Natural killer cell (primary cell): Measurements from ENCODE around the gene TTC22. TPM values are rescaled to one million over a fixed set of nuclear protein-coding genes. Genes with fewer than 3 reads are reported as not detected.
A peak's percentile ranks its signal among the peaks of the same experiment; 100 is the strongest.
"Not testable (repeated sequence)": the region's sequence is repeated elsewhere in the genome, so short reads cannot be mapped to it uniquely, and the experiment has no call there.

Experiments
- ATAC-seq, 3 donors: fragments of 150-1000 bp in 2 of 3; fragments of 200-7000 bp in 1 of 3; cut with Tn5 transposase; 1 replicate in 1 of 3; 2 replicates in 2 of 3; pipeline ENCODE4 v1.10.0; 2021; ENCODE audit warnings: mild to moderate bottlenecking in 2 of 3, moderate library complexity in 2 of 3
- DNase-seq, 2 donors: peaks; one replicate each; pipeline versions ENCODE4 v3.0.0 to v3.0.0-alpha.2; 2013 to 2021; ENCODE audit warnings: mixed read lengths in 1 of 2
- H3K27ac ChIP-seq: one replicate; pipeline ENCODE4 v1.5.1; 2013; ENCODE audit warnings: mild to moderate bottlenecking, low read length
- H3K27me3 ChIP-seq: one replicate; pipeline ENCODE4 v1.6.1; 2013; ENCODE audit warnings: low read length; ENCODE audit not compliant: control insufficient read depth, insufficient read depth
- H3K36me3 ChIP-seq: one replicate; pipeline ENCODE4 v1.6.1; 2013; ENCODE audit warnings: low read length; ENCODE audit not compliant: control insufficient read depth, insufficient read depth
- H3K4me1 ChIP-seq: one replicate; pipeline ENCODE4 v1.6.1; 2013; ENCODE audit warnings: low read length; ENCODE audit not compliant: control insufficient read depth, insufficient read depth
- H3K4me3 ChIP-seq: one replicate; pipeline ENCODE4 v1.5.1; 2013; ENCODE audit warnings: low read length
- H3K9me3 ChIP-seq: one replicate; pipeline ENCODE4 v1.6.1; 2013; ENCODE audit warnings: low read length; ENCODE audit not compliant: control insufficient read depth, insufficient read depth
- H3K27ac Mint-ChIP-seq, 2 donors: one replicate each; pipeline ENCODE4 v1.8.0; 2022; ENCODE audit warnings: mild to moderate bottlenecking in 2 of 2, mixed read lengths in 2 of 2, moderate library complexity in 1 of 2
- H3K27me3 Mint-ChIP-seq, 2 donors: one replicate each; pipeline ENCODE4 v1.8.0; 2022; ENCODE audit warnings: low read depth in 2 of 2, mixed read lengths in 2 of 2
- H3K36me3 Mint-ChIP-seq: one replicate; pipeline ENCODE4 v1.8.0; 2022; ENCODE audit warnings: mixed read lengths
- H3K4me1 Mint-ChIP-seq, 2 donors: one replicate each; pipeline ENCODE4 v1.8.0; 2022; ENCODE audit warnings: mixed read lengths in 2 of 2
- H3K4me3 Mint-ChIP-seq: one replicate; pipeline ENCODE4 v1.8.0; 2022; ENCODE audit warnings: mild to moderate bottlenecking, moderate library complexity, mixed read lengths
- H3K9me3 Mint-ChIP-seq, 2 donors: one replicate each; pipeline ENCODE4 v1.8.0; 2022; ENCODE audit warnings: mixed read lengths in 2 of 2
- WGBS: methylation state at CpG from one replicate; pipeline ENCODE4 v1.1.7; 2013; ENCODE audit warnings: missing lambda C conversion rate; ENCODE audit not compliant: insufficient coverage; 5-methylcytosine and 5-hydroxymethylcytosine counted together
- intact Hi-C: fragments of 100-400 bp; cut with micrococcal nuclease; formaldehyde crosslinking; loops from one replicate; pipeline ENCODE4 v1.14.2; 2022
- total RNA-seq, 4 donors: library from RNA; stranded (reverse); fragments of 120-200 nt in 1 of 4; gene quantifications; one replicate each; pipeline versions ENCODE4 v1.2.3 to v1.2.4, GENCODE V29; 2013 to 2022
- TF ChIP-seq, protein P1 (sequence below): fragments of 200-600 bp; IDR thresholded peaks from one replicate; pipeline ENCODE4 v1.8.0; 2022; ENCODE audit warnings: antibody characterized with exemption

The TTC22 gene
- total RNA-seq, 3 donors from 2014 or later (not counting 1 experiment from before 2014, with no cell fraction given), result 17.8 to 30.8 (median 26.5) TPM

DNA sequence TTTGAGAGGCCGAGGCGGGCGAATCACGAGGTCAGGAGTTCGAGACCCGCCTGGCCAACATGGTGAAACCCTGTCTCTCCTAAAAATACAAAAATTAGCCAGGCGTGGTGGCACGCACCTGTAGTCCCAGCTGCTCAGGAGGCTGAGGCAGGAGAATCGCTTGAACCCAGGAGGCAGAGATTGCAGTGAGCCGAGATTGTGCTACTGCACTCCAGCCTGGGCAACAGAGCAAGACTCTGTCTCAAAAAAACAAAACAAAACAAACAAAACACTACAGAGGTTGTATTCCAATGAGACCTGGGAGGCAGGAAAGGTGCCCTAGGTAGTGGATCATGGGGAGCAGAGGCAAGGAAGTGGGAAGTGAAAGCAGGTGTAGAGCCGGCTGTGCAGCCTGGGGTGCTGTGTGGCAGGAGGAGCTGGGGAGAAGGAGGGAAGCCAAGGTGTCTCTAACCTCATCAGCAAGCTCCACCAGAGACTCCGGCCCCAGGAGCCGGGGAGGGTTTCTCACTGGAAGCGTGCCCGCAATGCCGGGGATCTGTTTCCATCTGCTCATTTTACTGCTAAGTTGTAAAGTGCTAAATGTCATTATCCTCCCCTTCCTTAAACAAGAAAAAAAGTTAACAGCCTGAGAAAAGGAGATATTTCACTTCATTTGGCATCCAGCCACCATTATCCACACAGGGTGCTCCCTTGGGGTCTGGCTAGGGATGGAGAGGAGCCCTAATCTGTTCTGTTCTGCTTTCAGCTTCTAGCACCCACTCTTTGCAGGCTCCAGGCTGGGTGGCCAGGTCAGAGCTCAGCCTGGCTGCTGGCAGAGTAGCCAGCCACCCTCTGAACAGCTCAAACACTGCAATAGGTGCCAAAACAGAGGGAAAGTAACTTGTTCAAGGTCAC, 25.0 kb downstream of the TTC22 start:
- WGBS, result 97% methylated on average over 11 of the region's 16 CpGs
- intact Hi-C loops, H3K4me3 ChIP-seq, H3K4me3 Mint-ChIP-seq, H3K27ac ChIP-seq, H3K4me1 ChIP-seq, H3K9me3 ChIP-seq, H3K9me3 Mint-ChIP-seq, DNase-seq, H3K27me3 ChIP-seq, H3K27me3 Mint-ChIP-seq, ATAC-seq: not testable (repeated sequence)
- peaks cover 15% of the 10 kb centered on the region for H3K36me3 ChIP-seq
- Mint-ChIP-seq H3K36me3 (peaks cover 20% of the 10 kb centered on the region), H3K4me1 (peaks cover 22 to 24% of the 10 kb centered on the region in 2 donors), H3K27ac (peak overlapping the region in 1 of 2 donors; percentile 58)

DNA sequence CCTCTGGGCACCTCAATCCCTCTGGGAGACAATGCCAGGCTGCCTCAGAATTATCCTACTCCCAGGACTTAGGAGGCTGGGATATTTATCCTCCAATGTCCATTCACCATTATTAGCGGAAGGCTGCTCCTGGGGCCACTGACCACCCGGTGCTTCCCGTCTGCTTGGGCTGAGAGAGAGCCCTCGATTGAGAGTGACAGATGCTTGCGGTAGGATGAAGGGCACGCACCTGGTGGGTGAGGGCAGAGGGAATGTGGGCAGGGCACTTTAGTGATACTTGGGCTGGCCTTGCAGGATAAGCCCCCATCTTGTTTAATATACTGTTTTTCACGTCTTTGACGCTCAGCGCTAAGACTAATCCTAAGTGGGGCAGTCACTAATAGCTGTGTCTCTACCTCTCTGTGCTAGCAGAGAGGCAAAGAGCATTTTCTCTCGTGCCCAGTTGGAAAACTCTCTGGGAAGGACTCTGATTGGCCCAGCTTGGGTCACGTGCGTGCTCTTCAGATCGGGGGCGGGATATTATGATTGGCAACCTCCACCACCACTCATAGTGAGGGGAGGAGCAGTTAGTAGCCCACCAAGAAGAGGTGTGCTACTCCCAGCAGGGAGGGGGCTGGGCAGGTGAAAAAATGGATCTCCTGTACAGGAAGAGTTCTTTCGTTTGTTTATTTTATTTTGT, 26.2 kb downstream of the TTC22 start:
- H3K4me1 ChIP-seq, result no peaks in the 10 kb centered on the region
- no peak overlapping the region for H3K4me3 ChIP-seq
- no peak overlapping the region for H3K4me3 Mint-ChIP-seq
- no peaks in the 10 kb centered on the region for H3K9me3 Mint-ChIP-seq
- H3K27me3 Mint-ChIP-seq, result no peaks in the 10 kb centered on the region
- no peak overlapping the region for H3K27ac ChIP-seq
- H3K36me3 ChIP-seq, result peaks cover 12% of the 10 kb centered on the region
- DNase-seq, result peak in 1 of 2 donors; percentile 20
- H3K4me1 Mint-ChIP-seq, result peaks cover 22 to 24% of the 10 kb centered on the region in 2 donors
- intact Hi-C loops, result no loop called here
- H3K27me3 ChIP-seq, result no peaks in the 10 kb centered on the region
- peak overlapping the region in 1 of 2 donors; percentile 58 for H3K27ac Mint-ChIP-seq
- 75% methylated on average over 11 of the region's 15 CpGs for WGBS
- peak in 1 of 3 donors; percentile 59 for ATAC-seq
- peaks cover 19% of the 10 kb centered on the region for H3K36me3 Mint-ChIP-seq
- no peaks in the 10 kb centered on the region for H3K9me3 ChIP-seq
- TF ChIP-seq, protein P1, sequence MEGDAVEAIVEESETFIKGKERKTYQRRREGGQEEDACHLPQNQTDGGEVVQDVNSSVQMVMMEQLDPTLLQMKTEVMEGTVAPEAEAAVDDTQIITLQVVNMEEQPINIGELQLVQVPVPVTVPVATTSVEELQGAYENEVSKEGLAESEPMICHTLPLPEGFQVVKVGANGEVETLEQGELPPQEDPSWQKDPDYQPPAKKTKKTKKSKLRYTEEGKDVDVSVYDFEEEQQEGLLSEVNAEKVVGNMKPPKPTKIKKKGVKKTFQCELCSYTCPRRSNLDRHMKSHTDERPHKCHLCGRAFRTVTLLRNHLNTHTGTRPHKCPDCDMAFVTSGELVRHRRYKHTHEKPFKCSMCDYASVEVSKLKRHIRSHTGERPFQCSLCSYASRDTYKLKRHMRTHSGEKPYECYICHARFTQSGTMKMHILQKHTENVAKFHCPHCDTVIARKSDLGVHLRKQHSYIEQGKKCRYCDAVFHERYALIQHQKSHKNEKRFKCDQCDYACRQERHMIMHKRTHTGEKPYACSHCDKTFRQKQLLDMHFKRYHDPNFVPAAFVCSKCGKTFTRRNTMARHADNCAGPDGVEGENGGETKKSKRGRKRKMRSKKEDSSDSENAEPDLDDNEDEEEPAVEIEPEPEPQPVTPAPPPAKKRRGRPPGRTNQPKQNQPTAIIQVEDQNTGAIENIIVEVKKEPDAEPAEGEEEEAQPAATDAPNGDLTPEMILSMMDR, result no peak

DNA sequence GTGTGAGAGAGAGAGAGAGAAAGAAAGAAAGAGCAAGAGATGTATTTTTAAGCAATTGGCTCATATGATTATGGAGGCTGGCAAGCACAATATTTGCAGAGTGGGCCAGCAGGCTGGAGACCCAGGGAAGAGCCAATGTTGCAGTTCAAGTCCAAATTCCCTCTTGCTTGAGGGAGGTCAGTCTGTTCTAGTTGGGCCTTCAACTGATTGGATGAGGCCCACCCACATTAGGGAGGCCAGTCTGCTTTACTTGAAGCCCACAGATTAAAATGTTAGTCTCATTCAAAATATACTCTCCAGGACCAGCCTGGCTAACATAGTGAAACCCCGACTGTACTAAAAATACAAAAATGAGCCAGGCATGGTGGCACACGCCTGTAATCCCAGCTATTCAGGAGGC, 28.2 kb downstream of the TTC22 start:
- no peak overlapping the region for H3K27ac ChIP-seq
- H3K4me1 ChIP-seq, result peaks cover 3% of the 10 kb centered on the region
- Mint-ChIP-seq H3K9me3 (no peaks in the 10 kb centered on the region), H3K27me3 (no peaks in the 10 kb centered on the region), H3K27ac (no peak overlapping the region), H3K36me3 (no peaks in the 10 kb centered on the region), H3K4me1 (peaks cover 8 to 15% of the 10 kb centered on the region in 2 donors), H3K4me3 (no peak overlapping the region)
- peaks cover 4% of the 10 kb centered on the region for H3K36me3 ChIP-seq
- TF ChIP-seq, protein P1, result no peak
- ATAC-seq, result no peak
- intact Hi-C loops, result no loop called here
- 78% methylated on average over 2 of the region's 2 CpGs for WGBS
- no peaks in the 10 kb centered on the region for H3K27me3 ChIP-seq
- no peak overlapping the region for H3K4me3 ChIP-seq
- DNase-seq, result no peak
- H3K9me3 ChIP-seq, result no peaks in the 10 kb centered on the region

DNA sequence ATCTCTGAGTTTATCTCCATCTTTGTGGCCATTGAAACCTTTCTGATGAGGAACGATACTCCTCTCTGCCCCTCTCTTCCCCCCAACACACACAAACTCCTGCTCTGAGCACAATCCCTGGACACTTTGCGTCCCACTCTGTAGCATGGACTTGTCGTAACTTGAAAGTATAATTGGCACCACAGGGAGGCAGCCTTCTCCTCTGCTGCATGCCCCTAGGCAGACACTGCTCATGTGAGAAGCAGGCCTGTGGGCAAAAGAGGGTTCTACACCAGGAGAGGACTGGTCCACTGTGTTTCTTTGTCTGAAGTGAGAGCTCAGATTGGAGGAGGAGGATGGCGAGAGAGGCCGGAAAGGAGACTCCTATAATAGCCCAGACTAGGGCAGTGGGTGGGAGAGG, 33.0 kb downstream of the TTC22 start:
- TF ChIP-seq, protein P1, result no peak
- intact Hi-C loops, result loop anchor here (1.0 kb wide), 1 partner anchor 42 kb away; no protein-coding TSS in a partner anchor
- Mint-ChIP-seq H3K36me3 (no peaks in the 10 kb centered on the region), H3K27me3 (no peaks in the 10 kb centered on the region), H3K27ac (peak overlapping the region; percentile 78 to 96), H3K9me3 (no peaks in the 10 kb centered on the region), H3K4me1 (peaks cover 32 to 44% of the 10 kb centered on the region in 2 donors), H3K4me3 (no peak overlapping the region)
- peaks cover 16% of the 10 kb centered on the region for H3K4me1 ChIP-seq
- no peaks in the 10 kb centered on the region for H3K36me3 ChIP-seq
- H3K9me3 ChIP-seq, result no peaks in the 10 kb centered on the region
- H3K27ac ChIP-seq, result no peak overlapping the region
- no peak overlapping the region for H3K4me3 ChIP-seq
- 95% methylated on average over 4 of the region's 5 CpGs for WGBS
- DNase-seq (peak in 1 of 2 donors; percentile 9), ATAC-seq (no peak)
- H3K27me3 ChIP-seq, result no peaks in the 10 kb centered on the region
